Muscle layer of duodenum (tissue), 2 donors: ENCODE measurements around the gene GPR52.

ENCODE experiments used
- H3K27ac ChIP-seq: one replicate; pipeline ENCODE4 v1.7.0; 2013; ENCODE audit warnings: mild to moderate bottlenecking, low read length
- H3K27me3 ChIP-seq: one replicate; pipeline ENCODE4 v1.7.0; 2013; ENCODE audit warnings: low read depth, mild to moderate bottlenecking, control low read depth, low read length
- H3K36me3 ChIP-seq, 2 donors: one replicate each; pipeline ENCODE4 v1.7.0; 2013; ENCODE audit warnings: low read length in 2 of 2, control low read depth in 1 of 2, mild to moderate bottlenecking in 1 of 2; ENCODE audit not compliant: insufficient read depth in 2 of 2, control insufficient read depth in 1 of 2
- H3K4me1 ChIP-seq, 2 donors: one replicate each; pipeline ENCODE4 v1.7.0; 2013; ENCODE audit warnings: low read length in 2 of 2, mild to moderate bottlenecking in 2 of 2, control low read depth in 1 of 2, moderate library complexity in 1 of 2; ENCODE audit not compliant: insufficient read depth in 2 of 2, control insufficient read depth in 1 of 2
- H3K4me3 ChIP-seq, 2 donors: one replicate each; pipeline ENCODE4 v1.7.0; 2013; ENCODE audit warnings: low read length in 2 of 2, low read depth in 1 of 2, mild to moderate bottlenecking in 1 of 2
- H3K9me3 ChIP-seq, 2 donors: one replicate each; pipeline ENCODE4 v1.7.0; 2013; ENCODE audit warnings: low read length in 2 of 2, control low read depth in 1 of 2, mild to moderate bottlenecking in 1 of 2; ENCODE audit not compliant: control insufficient read depth in 1 of 2
- donor health status: healthy.

The GPR52 gene

GRCh38 chr1:174466607-174467006, 18.8 kb downstream of the GPR52 start:
- Histone ChIP-seq H3K4me3 (no peak overlapping the region), H3K27ac (no peak overlapping the region), H3K9me3 (no peaks in the 10 kb centered on the region), H3K36me3 (no peaks in the 10 kb centered on the region), H3K27me3 (no peaks in the 10 kb centered on the region), H3K4me1 (no peaks in the 10 kb centered on the region)

- H3K4me3 ChIP-seq = no peak overlapping the region
- no peaks in the 10 kb centered on the region for H3K36me3 ChIP-seq
- H3K27ac ChIP-seq = no peak overlapping the region
- H3K27me3 ChIP-seq = no peaks in the 10 kb centered on the region
- no peaks in the 10 kb centered on the region for H3K9me3 ChIP-seq
- no peaks in the 10 kb centered on the region for H3K4me1 ChIP-seq
Observed at GRCh38 chr1:174469052-174469451, 21.3 kb downstream of the GPR52 start.

- Histone ChIP-seq H3K27ac (no peak overlapping the region), H3K27me3 (no peaks in the 10 kb centered on the region), H3K4me1 (no peaks in the 10 kb centered on the region), H3K36me3 (no peaks in the 10 kb centered on the region), H3K4me3 (no peak overlapping the region), H3K9me3 (no peaks in the 10 kb centered on the region)
Observed at GRCh38 chr1:174469687-174470086, 21.9 kb downstream of the GPR52 start.

- Histone ChIP-seq H3K4me1 (no peaks in the 10 kb centered on the region), H3K27me3 (no peaks in the 10 kb centered on the region), H3K4me3 (no peak overlapping the region), H3K27ac (no peak overlapping the region), H3K36me3 (no peaks in the 10 kb centered on the region), H3K9me3 (no peaks in the 10 kb centered on the region)
Observed at GRCh38 chr1:174479281-174479680, 31.5 kb downstream of the GPR52 start.

GRCh38 chr1:174480324-174480723, 32.6 kb downstream of the GPR52 start:
- no peaks in the 10 kb centered on the region for H3K36me3 ChIP-seq
- H3K27ac ChIP-seq = no peak overlapping the region

GRCh38 chr1:174491606-174492005, 43.8 kb downstream of the GPR52 start:
- no peaks in the 10 kb centered on the region for H3K36me3 ChIP-seq
- H3K9me3 ChIP-seq = no peaks in the 10 kb centered on the region
- H3K4me1 ChIP-seq = no peaks in the 10 kb centered on the region
- no peak overlapping the region for H3K4me3 ChIP-seq
- no peaks in the 10 kb centered on the region for H3K27me3 ChIP-seq
- H3K27ac ChIP-seq = no peak overlapping the region

More at GRCh38 chr1:174480324-174480723, 32.6 kb downstream of the GPR52 start:
- H3K4me1 ChIP-seq = no peaks in the 10 kb centered on the region
- no peaks in the 10 kb centered on the region for H3K9me3 ChIP-seq
- H3K27me3 ChIP-seq = no peaks in the 10 kb centered on the region
- no peak overlapping the region for H3K4me3 ChIP-seq

GRCh38 chr1:174497478-174497877, 49.7 kb downstream of the GPR52 start:
- H3K36me3 ChIP-seq = no peaks in the 10 kb centered on the region
- H3K4me3 ChIP-seq = no peak overlapping the region
- H3K9me3 ChIP-seq = no peaks in the 10 kb centered on the region
- H3K27me3 ChIP-seq = no peaks in the 10 kb centered on the region
- H3K27ac ChIP-seq = no peak overlapping the region
- H3K4me1 ChIP-seq = no peaks in the 10 kb centered on the region
